K562 (cell line): ENCODE measurements around the gene MSANTD1. TPM values are rescaled to one million over a fixed set of nuclear protein-coding genes. Genes with fewer than 3 reads are reported as not detected.
A peak's percentile ranks its signal among the peaks of the same experiment; 100 is the strongest.

Experiments
- ATAC-seq: fragments of 200-7000 bp; cut with Tn5 transposase; 3 replicates; pipeline ENCODE4 v1.9.1; 2020; ENCODE audit warnings: moderate library complexity
- BruUV-seq: library from RNA; stranded (reverse); fragments of 400-500 nt; replicated peaks from 2 replicates; lab custom pipeline; 2021; lab: Mats Ljungman, UMichigan
- CTCF ChIA-PET: fragments of 300-600 bp; formaldehyde crosslinking; extraction: SDS; loops from one replicate; lab custom pipeline; 2021; ENCODE audit warnings: low intra/inter-chr PET ratio; lab: Yijun Ruan, JAX
- POLR2A ChIA-PET: fragments of 300-600, 350-650 bp; sonication (Branson Sonifier 250); formaldehyde crosslinking; extraction: SDS; loops from one replicate; lab custom pipeline; 2021; ENCODE audit warnings: antibody characterized with exemption, inconsistent platforms; lab: Yijun Ruan, JAX
- DNase-seq, 4 experiments: peaks; one replicate each; pipeline versions ENCODE4 v3.0.0 to v3.0.0-alpha.2; 2011 to 2018; ENCODE audit warnings: low spot score in 3 of 4, mixed read lengths in 3 of 4; ENCODE audit errors: extremely low read depth in 1 of 4
- FAIRE-seq: peaks from 2 replicates; lab custom pipeline; 2011; peaks lifted over from hg19 to GRCh38; lab: Jason Lieb, UNC
- H2AFZ ChIP-seq: 2 replicates; pipeline ENCODE4 v1.6.0; 2011; ENCODE audit warnings: low read depth, low read length, control low read depth, inconsistent platforms
- H3K27ac ChIP-seq: fragments of 200-600 bp; 3 replicates; pipeline ENCODE4 v1.8.0; 2011; ENCODE audit warnings: low read depth, mild to moderate bottlenecking, control low read depth, inconsistent platforms, low read length, moderate library complexity, mixed read lengths; ENCODE audit errors: extremely low read depth
- H3K27me3 ChIP-seq, 2 experiments: fragments of 300-600 bp in 1 of 2; 2 replicates in 1 of 2; 3 replicates in 1 of 2; pipeline versions ENCODE4 v1.6.0 to v1.8.0; 2011; ENCODE audit warnings: inconsistent platforms in 2 of 2, low read length in 2 of 2, mild to moderate bottlenecking in 1 of 2, mixed read lengths in 1 of 2, moderate library complexity in 1 of 2; ENCODE audit not compliant: control insufficient read depth in 2 of 2, insufficient read depth in 2 of 2
- H3K36me3 ChIP-seq: fragments of 300-600 bp; 3 replicates; pipeline ENCODE4 v1.8.0; 2011; ENCODE audit warnings: mild to moderate bottlenecking, low read length, inconsistent platforms; ENCODE audit not compliant: control insufficient read depth, insufficient read depth
- H3K4me1 ChIP-seq, 2 experiments: fragments of 200-600 bp in 1 of 2; replicated peaks in 1 of 2; 2 replicates in 1 of 2; 3 replicates in 1 of 2; pipeline versions ENCODE4 v1.5.1 to v1.8.0; 2011; ENCODE audit warnings: inconsistent platforms in 2 of 2, low read length in 2 of 2, mild to moderate bottlenecking in 1 of 2, mixed read lengths in 1 of 2, moderate library complexity in 1 of 2; ENCODE audit not compliant: control insufficient read depth in 2 of 2, insufficient read depth in 2 of 2
- H3K4me2 ChIP-seq: 2 replicates; pipeline ENCODE4 v1.6.1; 2011; ENCODE audit warnings: low read length, control low read depth, inconsistent platforms, mixed read lengths; ENCODE audit not compliant: insufficient read depth
- H3K4me3 ChIP-seq: fragments of 200-600 bp; sonication (generic), shearing (Covaris generic); 2 replicates; pipeline ENCODE4 v1.5.1; 2016; ENCODE audit warnings: control low read depth, inconsistent platforms
- H3K79me2 ChIP-seq: fragments of 200-600 bp; 3 replicates; pipeline ENCODE4 v1.8.0; 2011; ENCODE audit warnings: low read length, inconsistent platforms; ENCODE audit not compliant: control insufficient read depth, insufficient read depth
- H3K9ac ChIP-seq, 2 experiments: 2 replicates each; pipeline versions ENCODE4 v1.6.0 to v1.6.1; 2011; ENCODE audit warnings: low read depth in 2 of 2, low read length in 2 of 2, control low read depth in 1 of 2, inconsistent platforms in 1 of 2, mild to moderate bottlenecking in 1 of 2, mixed read lengths in 1 of 2; ENCODE audit not compliant: insufficient read depth in 1 of 2
- H3K9me1 ChIP-seq: one replicate; pipeline ENCODE4 v1.6.0; 2011; ENCODE audit warnings: inconsistent platforms, mild to moderate bottlenecking, low read length, moderate library complexity; ENCODE audit not compliant: control insufficient read depth, insufficient read depth
- H3K9me3 ChIP-seq: replicated peaks from 2 replicates; pipeline ENCODE4 v1.5.1; 2011; ENCODE audit warnings: low read depth, low read length, inconsistent platforms; ENCODE audit not compliant: control insufficient read depth, insufficient read depth
- H4K20me1 ChIP-seq: replicated peaks from 2 replicates; pipeline ENCODE4 v1.6.1; 2011; ENCODE audit warnings: low read length, inconsistent platforms, mixed read lengths; ENCODE audit not compliant: control insufficient read depth, insufficient read depth
- SMAD4 ChIP-seq: fragments of 250-450 bp; sonication (Bioruptor Pico); conservative IDR thresholded peaks from 2 replicates; pipeline ENCODE4 v1.8.0; 2021; ENCODE audit warnings: inconsistent platforms, mild to moderate bottlenecking, moderate library complexity
- ZBTB40 ChIP-seq, 2 experiments: fragments of 450-650 bp in 1 of 2; sonication (generic) in 1 of 2; formaldehyde crosslinking in 1 of 2; IDR thresholded peaks; 2 replicates each; pipeline versions ENCODE4 v1.7.1 to v1.9.0; 2016 to 2022; ENCODE audit warnings: inconsistent platforms in 1 of 2, mild to moderate bottlenecking in 1 of 2, missing genetic modification reagents in 1 of 2
- ZC3H4 ChIP-seq: sonication (generic); formaldehyde crosslinking; IDR thresholded peaks from 2 replicates; pipeline ENCODE4 v1.9.0; 2021; ENCODE audit warnings: missing genetic modification reagents, borderline replicate concordance
- WGBS: fragments of 100-300 bp; shearing (Covaris generic); methylation state at CpG from one replicate; pipeline ENCODE4 v1.1.6; 2016; ENCODE audit warnings: low coverage, mixed read lengths; ENCODE audit not compliant: insufficient coverage; ENCODE audit errors: missing lambda C conversion rate; 5-methylcytosine and 5-hydroxymethylcytosine counted together
- in situ Hi-C: fragments of 300-500 bp; cut with MboI; formaldehyde crosslinking; loops from 4 replicates; pipeline ENCODE4 v1.15.0; 2018; ENCODE audit warnings: inconsistent platforms, mixed read lengths
- intact Hi-C: fragments of 100-400 bp; cut with micrococcal nuclease; formaldehyde crosslinking; loops from 2 replicates; pipeline ENCODE4 v1.14.2; 2022
- polyA plus RNA-seq, 8 experiments: library from polyadenylated mRNA; depleted of rRNA in 4 of 8; stranded (reverse) in 5 of 8; unstranded in 3 of 8; fragments of >200 nt; fragmentation: Nextera tagmentation in 2 of 8; fragmentation: Illumina TruSeq in 1 of 8; extraction: Ambion mirVana in 2 of 8; extraction: Trizol in 1 of 8; gene quantifications; 2 replicates each; pipeline versions ENCODE4 v1.2.1 to v1.2.3, GENCODE V29; 2011 to 2014; ENCODE audit warnings: inconsistent platforms in 1 of 8, missing spikeins in 1 of 8
- total RNA-seq, 7 experiments: library from RNA; depleted of rRNA in 6 of 7; stranded (reverse); fragments of >200 nt in 6 of 7; fragmentation: Illumina TruSeq in 2 of 7; extraction: Trizol in 2 of 7; gene quantifications; 2 replicates each; pipeline versions ENCODE4 v1.2.1 to v1.2.3, GENCODE V29; 2011 to 2021; ENCODE audit warnings: low replicate concordance in 1 of 7

MSANTD1 gene
- total and polyA plus RNA-seq, 9 of the 15 experiments (the other 6 are each of a cell fraction or from before 2014, with no cell fraction given), result 0.04 to 0.09 (median 0.07) TPM; not detected in 6

- in situ Hi-C loops (no loop called here), intact Hi-C loops (no loop called here)
- WGBS, result 97% methylated on average over 8 of the region's 9 CpGs
- Histone ChIP-seq H3K9ac (no peak overlapping the region), H2AFZ (no peak overlapping the region), H4K20me1 (no peaks in the 10 kb centered on the region), H3K9me1 (peaks cover 2% of the 10 kb centered on the region), H3K4me1 (peaks cover 0 to 14% of the 10 kb centered on the region in 2 experiments; a peak in 3 of 5 replicates), H3K79me2 (no peaks in the 10 kb centered on the region), H3K9me3 (no peaks in the 10 kb centered on the region), H3K4me3 (no peak overlapping the region), H3K27me3 (no peaks in the 10 kb centered on the region), H3K27ac (no peak overlapping the region), H3K4me2 (no peak overlapping the region), H3K36me3 (peaks cover 55% of the 10 kb centered on the region)
- TF ChIP-seq ZC3H4 (CRISPR knock-in tag) (0 out of 2 replicates have a peak, but pooled peaks have one; percentile 15), SMAD4 (no peak), ZBTB40 (IDR thresholded peaks at IDR 0.05) (no peak), ZBTB40 (CRISPR knock-in tag; IDR thresholded peaks at IDR 0.05) (0 out of 2 replicates have a peak, but pooled peaks have one; percentile 22)
- POLR2A ChIA-PET, result no interaction called here
- CTCF ChIA-PET, result no interaction called here
- no peak for DNase-seq
- no peak for ATAC-seq
- no TSS peak for BruUV-seq
- no peak for FAIRE-seq
These were observed 19.6 kb upstream of the MSANTD1 start for GRCh38 chr4:3229328-3229727.
